Measurements from ENCODE around the gene KCNC1. TPM values are rescaled to one million over a fixed set of nuclear protein-coding genes. Genes with fewer than 3 reads are reported as not detected.
A peak's percentile ranks its signal among the peaks of the same experiment; 100 is the strongest.

The KCNC1 gene
- total and polyA plus RNA-seq, 7 experiments from 2014 or later, result not detected

DNA sequence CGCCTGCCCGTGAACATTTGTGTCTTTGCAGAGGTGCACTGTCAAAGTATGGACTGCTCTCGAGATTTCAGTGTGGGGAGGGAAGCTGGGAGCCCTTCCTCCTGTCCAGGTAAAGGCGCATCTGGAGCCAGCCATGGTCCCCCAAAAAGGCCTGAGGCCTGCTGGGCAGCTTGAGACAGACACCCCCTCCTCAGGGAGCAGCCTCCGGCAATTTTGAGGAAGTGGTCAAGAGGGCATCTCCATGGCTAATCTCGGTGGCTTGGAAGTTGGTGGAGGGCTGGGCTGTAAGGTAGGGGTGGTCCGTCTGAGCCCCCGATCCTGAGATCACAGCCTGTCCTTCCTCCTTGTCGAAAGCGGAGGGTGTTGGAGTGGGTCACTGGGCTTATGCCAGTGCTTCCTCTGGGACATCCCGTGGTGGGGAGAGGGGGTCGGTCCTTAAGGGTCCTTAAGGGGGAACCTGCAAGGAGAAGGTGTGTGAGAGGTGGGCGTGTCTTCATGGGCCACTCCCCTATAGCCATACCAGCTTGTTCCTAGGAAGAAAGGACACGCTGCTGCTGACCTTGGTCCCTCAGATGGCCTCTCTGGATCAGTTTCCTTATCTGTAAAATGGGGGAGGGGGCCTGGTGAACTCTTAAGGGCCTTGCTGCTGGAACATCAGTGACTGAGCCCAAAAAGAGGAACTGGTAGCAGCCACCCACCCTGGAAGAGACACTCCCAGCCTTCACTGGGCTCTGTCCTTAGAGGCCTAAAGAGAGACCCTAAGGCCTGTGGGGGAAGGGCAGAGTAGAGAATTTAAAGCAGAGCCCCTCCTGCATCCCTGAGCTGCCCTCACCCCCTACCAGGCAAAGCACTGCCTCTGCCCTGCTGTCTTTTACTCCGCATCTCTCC lies 2.6 kb downstream of the KCNC1 start:
- Mint-ChIP-seq H3K4me1 (peaks cover 0 to 14% (median 8%) of the 10 kb centered on the region in 7 donors), H3K36me3 (peaks cover 0 to 5% (median 0%) of the 10 kb centered on the region in 5 donors), H3K4me3 (peak overlapping the region in 3 of 10 donors; percentile 4 to 20 (median 14)), H3K9me3 (peaks cover 0 to 5% (median 0%) of the 10 kb centered on the region in 11 donors), H3K27ac (no peak overlapping the region), H3K27me3 (peaks cover 33 to 56% (median 43%) of the 10 kb centered on the region in 5 donors)
- Histone ChIP-seq H3K4me3 (ENCODE audit: low read length) (no peak overlapping the region), H3K4me1 (ENCODE audit: control insufficient read depth in 2 of 2, insufficient read depth in 2 of 2, low read length in 2 of 2) (no peaks in the 10 kb centered on the region), H3K27ac (ENCODE audit: low read depth, low read length) (no peak overlapping the region), H3K36me3 (ENCODE audit: control insufficient read depth in 2 of 3, insufficient read depth in 3 of 3, low read length in 3 of 3) (no peaks in the 10 kb centered on the region), H3K9me3 (ENCODE audit: control insufficient read depth in 2 of 3, low read length in 3 of 3) (no peaks in the 10 kb centered on the region), H3K27me3 (ENCODE audit: control insufficient read depth in 2 of 2, insufficient read depth in 2 of 2, low read length in 2 of 2) (peaks cover 0 to 6% of the 10 kb centered on the region in 2 donors)
- POLR2A ChIA-PET, result no interaction called here
- CTCF ChIA-PET, result no interaction called here
- ATAC-seq (no peak), DNase-seq (no peak)
- intact Hi-C loops (cut with micrococcal nuclease), result no loop called here

DNA sequence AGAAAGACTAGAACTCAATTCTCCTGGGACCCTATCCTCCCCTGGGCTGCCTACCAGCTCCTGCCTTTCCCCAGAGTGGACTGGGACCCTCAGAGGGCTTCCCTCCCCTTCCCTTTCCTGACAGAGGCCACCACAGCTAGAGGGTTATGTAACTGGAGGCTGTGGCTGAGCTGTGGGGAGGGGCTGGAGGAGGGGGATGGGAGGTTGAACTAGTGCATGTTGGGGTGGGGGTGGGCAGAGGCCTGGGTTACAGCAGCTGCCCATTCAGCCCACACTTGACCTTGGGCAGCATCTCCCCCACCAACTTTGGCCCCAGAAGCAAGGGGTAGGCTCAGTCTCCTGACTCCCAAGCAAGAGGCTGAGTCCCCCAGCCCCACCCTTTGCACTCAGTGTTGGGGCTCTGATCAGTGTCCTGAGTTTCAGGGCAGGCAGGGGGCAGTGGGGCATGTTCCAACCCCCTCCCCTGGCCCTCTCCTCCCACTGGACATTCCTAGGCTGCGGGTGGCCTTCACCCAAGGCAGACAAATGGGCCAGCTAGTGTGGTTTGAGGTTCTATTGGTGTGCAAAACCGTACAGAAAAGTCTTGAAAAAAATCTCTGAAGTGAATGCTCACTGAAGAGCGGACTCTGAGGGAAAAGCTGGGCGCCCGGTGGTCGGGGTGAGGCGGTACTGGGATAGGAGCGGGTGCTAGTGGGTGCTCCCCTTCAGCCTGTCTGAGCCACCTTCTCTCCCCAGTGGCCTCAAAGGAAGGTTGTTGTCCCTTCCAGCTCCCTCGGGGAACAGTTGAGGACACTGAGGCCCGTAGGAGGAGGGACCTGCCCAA lies 3.8 kb downstream of the KCNC1 start:
- H3K9me3 ChIP-seq (ENCODE audit: control insufficient read depth in 2 of 3, low read length in 3 of 3), result no peaks in the 10 kb centered on the region
- peaks cover 21 to 44% (median 33%) of the 10 kb centered on the region in 5 donors for H3K27me3 Mint-ChIP-seq
- no peaks in the 10 kb centered on the region for H3K4me1 ChIP-seq (ENCODE audit: control insufficient read depth in 2 of 2, insufficient read depth in 2 of 2, low read length in 2 of 2)
- intact Hi-C loops (cut with micrococcal nuclease), result no loop called here
- no peak overlapping the region for H3K4me3 ChIP-seq (ENCODE audit: low read length)
- H3K4me3 Mint-ChIP-seq, result no peak overlapping the region
- no peak overlapping the region for H3K27ac Mint-ChIP-seq
- H3K27ac ChIP-seq (ENCODE audit: low read depth, low read length), result no peak overlapping the region
- H3K36me3 ChIP-seq (ENCODE audit: control insufficient read depth in 2 of 3, insufficient read depth in 3 of 3, low read length in 3 of 3), result no peaks in the 10 kb centered on the region
- peaks cover 0 to 5% (median 0%) of the 10 kb centered on the region in 5 donors for H3K36me3 Mint-ChIP-seq
- CTCF ChIA-PET, result no interaction called here
- no peak for ATAC-seq
- POLR2A ChIA-PET, result no interaction called here
- peaks cover 0 to 6% of the 10 kb centered on the region in 2 donors for H3K27me3 ChIP-seq (ENCODE audit: control insufficient read depth in 2 of 2, insufficient read depth in 2 of 2, low read length in 2 of 2)
- no peak for DNase-seq
- peaks cover 0 to 5% (median 0%) of the 10 kb centered on the region in 11 donors for H3K9me3 Mint-ChIP-seq
- peaks cover 0 to 14% (median 8%) of the 10 kb centered on the region in 7 donors for H3K4me1 Mint-ChIP-seq

DNA sequence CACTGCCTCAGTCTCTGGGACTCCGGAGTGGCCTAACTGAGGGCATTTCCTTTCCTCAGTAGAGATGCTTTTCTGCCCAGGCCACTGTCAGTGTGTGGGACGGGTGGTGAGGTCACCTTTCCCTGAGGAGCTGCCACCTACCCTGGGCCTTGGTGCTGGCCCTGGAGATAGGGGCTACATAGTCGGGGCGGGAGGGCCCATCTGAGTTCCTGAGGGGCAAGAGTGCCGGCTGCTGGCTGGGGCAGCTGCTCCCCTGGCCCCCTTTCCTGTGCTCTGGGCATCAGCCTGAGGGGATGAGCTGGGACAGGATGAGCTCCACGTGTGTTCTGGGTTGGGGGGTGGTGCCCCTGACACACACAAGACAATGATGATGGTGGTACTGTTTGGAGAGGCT lies 5.4 kb downstream of the KCNC1 start:
- Histone ChIP-seq H3K27me3 (ENCODE audit: control insufficient read depth in 2 of 2, insufficient read depth in 2 of 2, low read length in 2 of 2) (peaks cover 0 to 6% of the 10 kb centered on the region in 2 donors), H3K9me3 (ENCODE audit: control insufficient read depth in 2 of 3, low read length in 3 of 3) (no peaks in the 10 kb centered on the region), H3K36me3 (ENCODE audit: control insufficient read depth in 2 of 3, insufficient read depth in 3 of 3, low read length in 3 of 3) (no peaks in the 10 kb centered on the region), H3K27ac (ENCODE audit: low read depth, low read length) (no peak overlapping the region), H3K4me3 (ENCODE audit: low read length) (no peak overlapping the region), H3K4me1 (ENCODE audit: control insufficient read depth in 2 of 2, insufficient read depth in 2 of 2, low read length in 2 of 2) (no peaks in the 10 kb centered on the region)
- Mint-ChIP-seq H3K27me3 (peaks cover 11 to 34% (median 23%) of the 10 kb centered on the region in 5 donors), H3K27ac (no peak overlapping the region), H3K4me1 (peaks cover 0 to 5% (median 2%) of the 10 kb centered on the region in 7 donors), H3K4me3 (no peak overlapping the region), H3K36me3 (peaks cover 0 to 5% (median 0%) of the 10 kb centered on the region in 5 donors), H3K9me3 (peaks cover 0 to 5% (median 0%) of the 10 kb centered on the region in 11 donors)
- POLR2A ChIA-PET, result no interaction called here
- CTCF ChIA-PET, result no interaction called here
- intact Hi-C loops (cut with micrococcal nuclease), result no loop called here
- no peak for DNase-seq
- no peak for ATAC-seq

DNA sequence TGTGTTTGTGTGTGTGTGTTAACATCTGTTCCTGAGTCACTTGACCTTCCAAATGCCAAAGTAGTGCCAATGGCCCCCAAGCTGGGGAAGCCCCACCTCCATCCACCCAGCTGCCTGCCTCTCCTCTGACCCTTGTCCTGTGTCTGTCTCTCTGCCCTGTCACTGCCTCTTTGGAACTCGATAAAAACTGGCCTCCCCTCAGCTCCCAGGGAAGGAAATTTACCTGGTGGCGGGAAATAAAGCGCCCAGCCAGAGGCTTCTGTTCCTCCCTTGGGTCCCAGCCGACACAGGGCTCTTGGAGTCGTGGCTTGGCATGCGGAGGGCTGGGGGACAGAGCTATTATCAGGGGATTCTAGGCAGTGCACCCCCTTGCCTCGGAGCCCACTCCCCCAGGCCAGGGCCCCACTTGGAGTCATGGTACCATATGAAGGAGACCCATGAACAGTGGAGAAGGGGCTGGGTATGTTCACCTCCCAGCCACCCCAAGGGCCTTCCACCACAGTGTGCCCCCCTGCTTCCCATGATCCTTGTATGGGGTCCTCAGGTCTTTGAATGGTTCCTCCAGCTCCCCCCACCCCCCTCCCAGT lies 6.2 kb downstream of the KCNC1 start:
- no peak overlapping the region for H3K4me3 Mint-ChIP-seq
- CTCF ChIA-PET, result no interaction called here
- no peak for ATAC-seq
- no peak for DNase-seq
- peaks cover 0 to 6% of the 10 kb centered on the region in 2 donors for H3K27me3 ChIP-seq (ENCODE audit: control insufficient read depth in 2 of 2, insufficient read depth in 2 of 2, low read length in 2 of 2)
- no peak overlapping the region for H3K27ac ChIP-seq (ENCODE audit: low read depth, low read length)
- intact Hi-C loops (cut with micrococcal nuclease), result no loop called here
- no peak overlapping the region for H3K4me3 ChIP-seq (ENCODE audit: low read length)
- POLR2A ChIA-PET, result no interaction called here
- peaks cover 11 to 38% (median 23%) of the 10 kb centered on the region in 5 donors for H3K27me3 Mint-ChIP-seq
- no peaks in the 10 kb centered on the region for H3K36me3 ChIP-seq (ENCODE audit: control insufficient read depth in 2 of 3, insufficient read depth in 3 of 3, low read length in 3 of 3)
- H3K4me1 ChIP-seq (ENCODE audit: control insufficient read depth in 2 of 2, insufficient read depth in 2 of 2, low read length in 2 of 2), result no peaks in the 10 kb centered on the region
- peaks cover 0 to 5% (median 2%) of the 10 kb centered on the region in 7 donors for H3K4me1 Mint-ChIP-seq
- H3K9me3 Mint-ChIP-seq, result peaks cover 0 to 5% (median 0%) of the 10 kb centered on the region in 11 donors
- no peak overlapping the region for H3K27ac Mint-ChIP-seq
- no peaks in the 10 kb centered on the region for H3K9me3 ChIP-seq (ENCODE audit: control insufficient read depth in 2 of 3, low read length in 3 of 3)
- peaks cover 0 to 5% (median 0%) of the 10 kb centered on the region in 5 donors for H3K36me3 Mint-ChIP-seq

- H3K9me3 ChIP-seq (ENCODE audit: control insufficient read depth in 2 of 3, low read length in 3 of 3), result no peaks in the 10 kb centered on the region
Observed at GRCh38 chr11:17741487-17741886, 6.9 kb downstream of the KCNC1 start.

DNA sequence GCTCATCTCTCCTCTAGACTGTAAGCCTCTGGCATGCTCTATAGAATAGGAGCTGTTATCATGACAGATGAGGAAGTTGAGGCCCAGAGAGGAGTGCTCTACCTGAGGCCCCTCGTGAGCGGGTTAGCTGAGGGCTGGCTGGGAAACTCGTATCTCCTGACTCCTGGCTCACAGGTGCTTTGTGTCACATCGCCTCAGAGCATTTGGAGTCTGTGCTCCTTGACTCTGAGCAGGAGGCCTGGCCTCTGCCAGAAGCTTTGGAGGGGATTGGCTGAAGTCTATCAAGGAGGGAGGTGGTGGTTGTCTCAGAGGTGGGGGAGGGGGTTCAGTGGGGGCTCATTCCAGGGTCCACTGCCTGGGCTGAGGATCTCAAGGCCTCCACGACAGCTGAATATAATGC lies 7.4 kb downstream of the KCNC1 start:
- Mint-ChIP-seq H3K27me3 (peaks cover 6 to 38% (median 16%) of the 10 kb centered on the region in 5 donors), H3K4me1 (peaks cover 0 to 2% (median 0%) of the 10 kb centered on the region in 7 donors), H3K36me3 (no peaks in the 10 kb centered on the region), H3K27ac (no peak overlapping the region), H3K4me3 (no peak overlapping the region), H3K9me3 (peaks cover 0 to 2% (median 0%) of the 10 kb centered on the region in 11 donors)
- Histone ChIP-seq H3K4me3 (ENCODE audit: low read length) (no peak overlapping the region), H3K4me1 (ENCODE audit: control insufficient read depth in 2 of 2, insufficient read depth in 2 of 2, low read length in 2 of 2) (no peaks in the 10 kb centered on the region), H3K27me3 (ENCODE audit: control insufficient read depth in 2 of 2, insufficient read depth in 2 of 2, low read length in 2 of 2) (peaks cover 0 to 4% of the 10 kb centered on the region in 2 donors), H3K36me3 (ENCODE audit: control insufficient read depth in 2 of 3, insufficient read depth in 3 of 3, low read length in 3 of 3) (no peaks in the 10 kb centered on the region), H3K9me3 (ENCODE audit: control insufficient read depth in 2 of 3, low read length in 3 of 3) (no peaks in the 10 kb centered on the region), H3K27ac (ENCODE audit: low read depth, low read length) (no peak overlapping the region)
- POLR2A ChIA-PET, result no interaction called here
- DNase-seq, result no peak
- CTCF ChIA-PET, result no interaction called here
- intact Hi-C loops (cut with micrococcal nuclease), result no loop called here
- no peak for ATAC-seq

More at GRCh38 chr11:17741487-17741886, 6.9 kb downstream of the KCNC1 start:
- Mint-ChIP-seq H3K4me1 (peaks cover 0 to 4% (median 2%) of the 10 kb centered on the region in 7 donors), H3K4me3 (no peak overlapping the region), H3K36me3 (peaks cover 0 to 4% (median 0%) of the 10 kb centered on the region in 5 donors), H3K9me3 (peaks cover 0 to 4% (median 0%) of the 10 kb centered on the region in 11 donors), H3K27ac (peak overlapping the region in 1 of 9 donors; percentile 22), H3K27me3 (peaks cover 10 to 41% (median 21%) of the 10 kb centered on the region in 5 donors)
- H3K36me3 ChIP-seq (ENCODE audit: control insufficient read depth in 2 of 3, insufficient read depth in 3 of 3, low read length in 3 of 3), result no peaks in the 10 kb centered on the region
- intact Hi-C loops (cut with micrococcal nuclease), result no loop called here
- CTCF ChIA-PET, result no interaction called here
- H3K4me3 ChIP-seq (ENCODE audit: low read length), result no peak overlapping the region
- ATAC-seq (no peak), DNase-seq (no peak)
- POLR2A ChIA-PET, result no interaction called here
- H3K27ac ChIP-seq (ENCODE audit: low read depth, low read length), result no peak overlapping the region
- no peaks in the 10 kb centered on the region for H3K4me1 ChIP-seq (ENCODE audit: control insufficient read depth in 2 of 2, insufficient read depth in 2 of 2, low read length in 2 of 2)
- peaks cover 0 to 6% of the 10 kb centered on the region in 2 donors for H3K27me3 ChIP-seq (ENCODE audit: control insufficient read depth in 2 of 2, insufficient read depth in 2 of 2, low read length in 2 of 2)
